ENCODE measurements around the gene FGD4.

GRCh38 chr12:32476446-32476845, 77.1 kb downstream of the FGD4 start:
- TF ChIP-seq, protein P1, sequence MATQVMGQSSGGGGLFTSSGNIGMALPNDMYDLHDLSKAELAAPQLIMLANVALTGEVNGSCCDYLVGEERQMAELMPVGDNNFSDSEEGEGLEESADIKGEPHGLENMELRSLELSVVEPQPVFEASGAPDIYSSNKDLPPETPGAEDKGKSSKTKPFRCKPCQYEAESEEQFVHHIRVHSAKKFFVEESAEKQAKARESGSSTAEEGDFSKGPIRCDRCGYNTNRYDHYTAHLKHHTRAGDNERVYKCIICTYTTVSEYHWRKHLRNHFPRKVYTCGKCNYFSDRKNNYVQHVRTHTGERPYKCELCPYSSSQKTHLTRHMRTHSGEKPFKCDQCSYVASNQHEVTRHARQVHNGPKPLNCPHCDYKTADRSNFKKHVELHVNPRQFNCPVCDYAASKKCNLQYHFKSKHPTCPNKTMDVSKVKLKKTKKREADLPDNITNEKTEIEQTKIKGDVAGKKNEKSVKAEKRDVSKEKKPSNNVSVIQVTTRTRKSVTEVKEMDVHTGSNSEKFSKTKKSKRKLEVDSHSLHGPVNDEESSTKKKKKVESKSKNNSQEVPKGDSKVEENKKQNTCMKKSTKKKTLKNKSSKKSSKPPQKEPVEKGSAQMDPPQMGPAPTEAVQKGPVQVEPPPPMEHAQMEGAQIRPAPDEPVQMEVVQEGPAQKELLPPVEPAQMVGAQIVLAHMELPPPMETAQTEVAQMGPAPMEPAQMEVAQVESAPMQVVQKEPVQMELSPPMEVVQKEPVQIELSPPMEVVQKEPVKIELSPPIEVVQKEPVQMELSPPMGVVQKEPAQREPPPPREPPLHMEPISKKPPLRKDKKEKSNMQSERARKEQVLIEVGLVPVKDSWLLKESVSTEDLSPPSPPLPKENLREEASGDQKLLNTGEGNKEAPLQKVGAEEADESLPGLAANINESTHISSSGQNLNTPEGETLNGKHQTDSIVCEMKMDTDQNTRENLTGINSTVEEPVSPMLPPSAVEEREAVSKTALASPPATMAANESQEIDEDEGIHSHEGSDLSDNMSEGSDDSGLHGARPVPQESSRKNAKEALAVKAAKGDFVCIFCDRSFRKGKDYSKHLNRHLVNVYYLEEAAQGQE (IDR thresholded peaks at IDR 0.05; ENCODE audit: low read depth): no peak
- TF ChIP-seq, protein P2, sequence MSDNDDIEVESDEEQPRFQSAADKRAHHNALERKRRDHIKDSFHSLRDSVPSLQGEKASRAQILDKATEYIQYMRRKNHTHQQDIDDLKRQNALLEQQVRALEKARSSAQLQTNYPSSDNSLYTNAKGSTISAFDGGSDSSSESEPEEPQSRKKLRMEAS (IDR thresholded peaks at IDR 0.05): no peak
